CD4-positive, alpha-beta T cell treated with Interleukin-12 subunit alpha and Interleukin-12 subunit beta, for 1 hour (primary cell): ENCODE measurements around the gene IL17RA.

Source experiments
- DNase-seq: peaks from one replicate; pipeline ENCODE4 v3.0.0-alpha.2; 2020

Gene IL17RA

GRCh38 chr22:17106161-17106784, 21.5 kb downstream of the IL17RA start:
- DNase-seq = no peak

DNA sequence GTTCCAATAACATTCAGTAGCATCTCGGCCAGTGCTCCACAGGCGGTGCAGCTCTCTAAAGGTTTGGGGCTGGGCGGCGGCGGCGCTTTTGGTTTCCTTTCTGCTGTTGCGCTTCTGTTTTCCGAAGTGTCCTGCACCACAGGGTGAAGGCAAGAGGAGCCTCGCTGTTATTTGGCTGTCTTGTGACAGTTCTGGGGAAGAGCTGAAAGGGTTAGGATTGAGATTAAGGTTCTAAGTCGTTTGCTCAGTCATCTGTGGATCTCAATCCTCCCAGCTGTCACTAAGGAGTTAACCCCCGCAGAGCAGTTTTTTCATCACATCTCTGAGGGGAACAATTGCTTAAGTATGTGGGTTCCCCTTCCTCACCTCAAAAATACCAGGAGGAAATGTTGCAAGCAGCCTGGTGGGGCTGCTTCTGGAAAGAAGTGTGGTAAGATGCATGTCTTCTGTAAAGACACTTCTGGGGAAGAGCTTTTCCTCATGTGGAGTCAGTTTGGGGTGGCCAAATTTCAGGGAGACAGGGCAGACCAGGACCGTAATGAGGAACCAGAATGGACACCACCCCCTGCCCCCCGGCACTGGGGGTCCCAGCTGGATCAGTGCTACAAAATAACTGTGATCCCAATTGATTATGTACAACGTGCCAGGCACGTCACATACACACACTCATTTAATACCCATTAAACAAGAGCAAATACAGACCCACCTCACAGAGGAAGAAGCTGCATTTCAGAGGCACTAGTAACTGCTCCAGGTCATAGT, 22.2 kb downstream of the IL17RA start:
- DNase-seq = peak; percentile 20

- no peak for DNase-seq
These were observed 22.7 kb downstream of the IL17RA start for GRCh38 chr22:17107547-17107810.

GRCh38 chr22:17108256-17109112, 23.7 kb downstream of the IL17RA start:
- no peak for DNase-seq

GRCh38 chr22:17109113-17109865, 24.5 kb downstream of the IL17RA start:
- no peak for DNase-seq

DNA sequence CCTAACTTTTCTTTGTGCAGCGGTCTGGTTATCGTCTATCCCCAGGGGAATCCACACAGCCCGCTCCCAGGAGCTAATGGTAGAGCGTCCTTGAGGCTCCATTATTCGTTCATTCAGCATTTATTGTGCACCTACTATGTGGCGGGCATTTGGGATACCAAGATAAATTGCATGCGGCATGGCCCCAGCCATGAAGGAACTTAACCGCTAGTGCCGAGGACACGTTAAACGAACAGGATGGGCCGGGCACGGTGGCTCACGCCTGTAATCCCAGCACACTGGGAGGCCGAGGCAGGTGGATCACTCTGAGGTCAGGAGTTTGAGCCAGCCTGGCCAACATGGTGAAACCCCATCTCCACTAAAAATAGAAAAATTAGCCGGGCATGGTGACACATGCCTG, 25.2 kb downstream of the IL17RA start:
- DNase-seq = no peak

- no peak for DNase-seq
These were observed 26.2 kb downstream of the IL17RA start for GRCh38 chr22:17110791-17111550.

- no peak for DNase-seq
These were observed 27.8 kb downstream of the IL17RA start for GRCh38 chr22:17112491-17113042.

DNA sequence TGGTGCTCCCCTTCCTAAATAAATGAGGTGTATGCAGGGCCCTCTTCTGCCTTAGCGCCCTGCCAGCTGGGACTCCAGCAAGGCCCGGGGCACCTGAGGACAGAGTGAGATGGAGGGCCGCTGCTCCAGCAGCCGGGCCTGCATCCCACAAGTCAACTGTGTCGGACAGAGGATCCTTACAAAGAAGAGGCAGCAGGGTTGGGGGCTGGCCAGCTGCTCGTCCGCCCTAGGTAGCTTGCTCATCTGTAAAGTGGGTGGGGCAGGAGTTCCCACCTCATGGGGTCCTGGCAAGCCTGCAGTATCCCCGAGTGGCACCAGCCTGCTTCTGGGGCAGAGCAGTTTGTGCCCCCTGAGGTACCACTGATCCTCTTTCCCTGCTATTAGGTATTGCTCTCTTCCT, 28.8 kb downstream of the IL17RA start:
- DNase-seq = no peak

DNA sequence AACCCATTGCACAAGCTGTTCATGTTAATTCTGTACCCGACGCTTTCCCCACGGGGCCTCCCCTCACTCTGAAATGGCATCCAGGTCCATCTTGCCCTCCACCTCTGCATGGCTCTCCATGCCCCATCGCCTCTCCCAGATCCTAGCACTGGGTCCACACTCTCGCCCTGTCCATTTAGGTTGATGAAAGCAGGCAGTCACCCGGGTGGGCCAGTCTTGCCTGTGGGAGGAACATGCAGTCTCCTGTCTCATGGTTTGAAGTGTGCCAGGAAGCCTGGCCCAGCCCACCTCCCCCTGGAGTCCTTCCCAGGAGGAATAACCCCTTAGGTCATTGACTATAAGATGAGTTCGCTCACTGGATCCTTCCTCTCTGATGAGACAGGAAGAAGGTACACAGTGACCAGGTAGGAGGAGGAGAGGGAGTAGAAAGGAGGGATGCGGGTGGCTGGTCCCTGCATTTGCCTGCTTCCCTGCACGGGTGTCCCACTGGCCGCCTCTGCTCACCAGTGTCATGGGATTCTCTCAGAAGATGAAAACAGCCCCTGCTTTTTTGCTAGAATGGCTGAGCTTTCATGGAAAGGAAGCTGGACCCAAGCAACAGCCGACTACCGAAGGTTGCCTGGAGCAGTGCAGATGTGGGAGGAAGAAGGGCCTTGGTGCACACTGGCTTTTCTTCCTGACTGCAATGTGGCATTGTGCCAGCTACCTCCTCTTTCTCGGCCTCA, 29.5 kb downstream of the IL17RA start:
- DNase-seq = no peak

DNA sequence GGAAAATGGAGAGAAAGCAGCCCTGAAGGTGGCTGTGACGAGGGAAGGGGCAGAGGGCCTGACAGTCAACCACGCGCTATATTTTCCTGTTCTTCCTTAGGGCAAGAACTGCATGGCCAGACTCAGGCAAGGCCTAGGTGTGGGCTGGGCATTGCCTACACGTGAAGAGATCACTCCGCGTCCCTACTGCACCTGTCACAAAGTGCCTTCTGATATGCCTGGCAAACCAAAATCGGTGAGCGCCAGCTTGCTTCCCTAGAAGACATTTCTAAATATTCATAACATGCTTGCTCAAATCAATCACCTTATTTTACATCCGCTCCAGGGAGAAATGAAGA, 30.1 kb downstream of the IL17RA start:
- DNase-seq = no peak

DNA sequence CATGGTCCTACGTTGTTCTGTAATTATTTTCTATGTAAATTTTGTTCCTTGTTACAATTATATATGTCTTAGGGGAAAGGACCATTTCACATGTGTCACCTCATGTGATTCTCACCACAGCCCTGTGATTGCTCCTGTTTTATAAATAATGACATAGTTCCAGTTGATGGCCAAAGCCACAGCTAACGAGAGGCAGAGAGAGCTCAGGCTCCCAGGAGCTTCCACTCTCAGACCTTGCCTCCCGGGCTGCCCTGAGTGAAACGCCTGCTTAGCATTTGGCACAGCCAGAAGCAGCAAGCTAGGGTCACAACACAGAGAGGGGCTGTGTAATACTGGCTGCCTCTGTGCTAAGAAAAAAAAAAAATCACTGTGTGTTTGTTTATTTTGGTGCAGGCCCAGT, 30.4 kb downstream of the IL17RA start:
- no peak for DNase-seq

GRCh38 chr22:17115945-17116565, 31.3 kb downstream of the IL17RA start:
- no peak for DNase-seq

DNA sequence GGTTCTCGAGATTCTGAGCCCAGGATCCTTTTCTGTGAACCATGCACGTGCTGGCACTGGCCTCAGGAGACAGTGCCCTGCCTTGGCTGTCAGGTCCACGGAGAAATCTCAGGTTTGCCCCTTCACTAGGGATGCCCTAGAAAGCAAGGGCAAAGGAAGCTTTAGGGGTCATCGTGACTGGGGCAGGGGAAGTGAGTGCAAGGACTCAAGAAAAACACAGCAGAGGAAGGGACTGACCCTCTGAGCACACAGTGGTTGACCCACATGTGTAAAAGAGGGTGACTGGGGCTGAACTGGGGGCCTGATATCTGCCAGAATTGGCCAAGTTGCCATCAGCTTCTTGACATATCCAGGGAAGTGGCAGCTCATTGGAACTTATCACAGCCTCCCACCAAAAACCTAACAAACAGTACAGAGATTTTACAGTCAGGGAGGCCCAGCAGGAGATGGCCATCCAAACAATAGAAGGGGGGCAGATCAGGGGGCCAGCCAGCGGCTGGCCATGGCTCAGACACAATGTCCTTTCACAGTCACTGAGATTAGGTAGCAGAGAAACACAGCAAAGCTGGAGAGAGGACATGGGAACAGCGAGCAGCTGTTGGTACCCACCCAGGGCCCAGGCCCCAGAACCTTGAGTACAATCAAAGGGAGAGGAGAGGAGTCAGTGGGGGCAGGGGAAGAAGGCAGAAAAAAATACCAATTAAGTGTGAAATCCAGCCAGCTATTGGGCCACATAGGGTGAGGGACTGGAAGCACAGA, 32.0 kb downstream of the IL17RA start:
- DNase-seq = no peak

GRCh38 chr22:17117400-17117799, 32.6 kb downstream of the IL17RA start:
- no peak for DNase-seq

GRCh38 chr22:17117890-17118289, 33.1 kb downstream of the IL17RA start:
- DNase-seq = peak; percentile 16

DNA sequence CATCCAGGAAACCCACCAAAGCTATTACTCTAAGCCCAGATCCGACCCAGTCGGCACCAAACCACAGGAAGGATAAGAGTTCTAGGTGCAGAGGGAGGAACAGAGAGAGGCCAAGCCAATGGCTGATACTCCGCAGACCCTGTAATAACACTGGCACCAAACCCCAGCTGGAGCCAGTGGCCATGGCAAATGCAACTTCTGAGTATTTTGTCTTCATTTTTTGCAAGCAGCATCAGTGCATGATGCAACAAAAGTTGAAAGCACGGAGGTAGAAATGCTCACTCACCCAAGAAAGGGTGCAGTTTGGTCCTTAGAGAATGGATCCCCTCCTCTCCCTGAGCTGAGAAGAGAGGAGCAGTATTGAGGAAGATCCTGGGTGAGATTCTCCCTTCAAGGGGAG, 33.5 kb downstream of the IL17RA start:
- no peak for DNase-seq

DNA sequence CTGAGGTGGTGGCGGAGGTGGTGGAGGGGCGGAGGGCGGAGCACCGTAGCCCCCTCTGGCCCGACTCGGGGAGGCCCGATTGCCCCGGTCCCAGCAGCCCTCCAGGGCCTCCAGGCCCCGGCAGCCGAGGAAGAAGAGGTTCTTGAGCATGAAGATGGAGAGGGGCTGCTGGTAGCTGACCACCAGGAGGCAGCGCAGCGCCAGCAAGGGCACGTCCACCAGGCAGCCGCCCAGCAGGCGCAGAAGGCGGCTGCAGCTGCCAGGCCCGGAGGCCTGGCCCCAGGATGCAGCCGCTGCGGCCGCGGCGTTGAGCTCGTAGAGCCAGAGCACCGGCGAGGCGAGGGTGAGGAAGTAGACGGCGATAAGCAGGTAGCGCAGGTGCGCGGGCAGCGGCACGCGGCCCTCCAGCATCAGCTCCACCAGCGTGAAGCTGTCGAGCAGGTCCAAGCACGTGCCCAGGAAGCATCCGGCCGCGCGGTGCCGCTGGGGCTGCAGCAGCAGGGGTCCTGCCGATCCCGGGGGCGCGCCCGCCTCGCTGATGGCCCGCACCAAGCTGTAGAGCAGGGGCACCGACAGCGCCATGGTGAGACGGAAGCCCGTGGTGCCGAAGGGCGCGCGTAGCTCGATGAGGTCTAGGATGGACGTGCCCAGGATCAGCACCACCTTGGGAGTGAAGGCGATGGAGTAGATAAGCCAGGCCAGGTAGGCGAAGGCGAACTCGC, 34.8 kb downstream of the IL17RA start:
- no peak for DNase-seq

GRCh38 chr22:17120281-17120680, 35.5 kb downstream of the IL17RA start:
- DNase-seq = peak; percentile 63
